ENCODE measurements around the gene MYH14.

MYH14 gene

DNA sequence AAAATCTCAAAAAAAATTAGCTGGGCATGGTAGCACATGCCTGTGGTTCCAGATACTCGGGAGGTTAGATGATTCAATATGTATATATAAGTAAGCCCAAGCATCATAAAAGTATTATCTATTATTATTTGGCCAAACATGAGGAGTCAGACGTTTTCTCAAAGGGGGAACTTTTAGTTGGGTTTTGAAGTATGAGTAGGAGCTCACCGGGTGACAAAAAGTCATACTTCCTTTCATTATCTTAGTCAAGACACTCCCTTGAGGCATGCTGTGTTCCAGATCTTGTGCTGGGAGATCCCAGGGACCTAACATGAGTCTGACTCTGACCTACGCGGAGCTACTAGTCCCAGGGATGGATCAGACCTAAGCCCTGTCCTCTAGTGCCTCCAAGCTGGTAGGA, 8.2 kb upstream of the MYH14 start:
- DNase-seq: no peak

DNA sequence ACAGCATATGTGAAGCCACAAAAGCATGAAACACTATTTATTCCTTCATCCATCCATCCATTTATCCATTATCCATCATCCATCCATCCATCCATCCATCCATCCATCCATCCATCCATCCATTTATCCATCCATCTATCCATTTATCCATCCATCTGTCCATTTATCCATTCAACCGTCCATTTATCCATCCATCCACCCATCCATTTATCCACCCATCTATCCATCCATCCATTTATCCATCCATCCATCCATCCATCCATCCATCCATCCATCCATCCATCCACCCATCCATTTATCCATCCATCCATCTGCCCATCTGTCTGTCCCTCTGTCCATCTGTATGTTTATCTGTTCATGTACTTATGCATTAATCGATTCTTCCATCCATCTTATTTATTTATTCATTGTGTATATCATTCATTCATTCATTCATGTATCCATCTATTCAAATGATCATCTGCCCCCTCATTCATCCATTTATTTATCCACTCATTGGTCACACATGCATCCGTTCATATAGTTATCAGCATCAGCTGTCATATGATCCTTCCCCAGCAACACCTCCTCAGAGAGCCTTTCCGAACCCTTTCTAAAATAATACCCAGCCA, 7.0 kb upstream of the MYH14 start:
- no peak for DNase-seq

DNA sequence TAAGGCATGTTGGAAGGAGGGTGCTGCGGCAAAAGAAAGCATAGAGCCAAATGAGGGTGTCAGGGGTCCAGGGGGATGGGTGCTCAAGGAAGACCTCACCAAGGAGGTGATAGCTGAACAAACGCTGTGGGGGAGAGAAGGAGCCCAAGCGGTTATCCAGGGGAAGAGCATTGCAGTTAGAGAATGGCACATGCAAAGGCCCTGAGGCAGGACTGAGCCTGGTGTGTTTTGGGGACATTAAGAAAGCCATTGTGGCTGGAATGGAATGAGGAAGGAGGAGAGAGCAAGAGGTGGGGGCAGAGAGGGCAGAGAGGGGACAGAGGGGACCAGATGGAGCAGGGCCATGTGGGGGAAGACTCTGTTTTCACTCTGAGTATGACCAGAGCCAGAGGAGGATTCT, 6.1 kb upstream of the MYH14 start:
- DNase-seq: no peak

DNA sequence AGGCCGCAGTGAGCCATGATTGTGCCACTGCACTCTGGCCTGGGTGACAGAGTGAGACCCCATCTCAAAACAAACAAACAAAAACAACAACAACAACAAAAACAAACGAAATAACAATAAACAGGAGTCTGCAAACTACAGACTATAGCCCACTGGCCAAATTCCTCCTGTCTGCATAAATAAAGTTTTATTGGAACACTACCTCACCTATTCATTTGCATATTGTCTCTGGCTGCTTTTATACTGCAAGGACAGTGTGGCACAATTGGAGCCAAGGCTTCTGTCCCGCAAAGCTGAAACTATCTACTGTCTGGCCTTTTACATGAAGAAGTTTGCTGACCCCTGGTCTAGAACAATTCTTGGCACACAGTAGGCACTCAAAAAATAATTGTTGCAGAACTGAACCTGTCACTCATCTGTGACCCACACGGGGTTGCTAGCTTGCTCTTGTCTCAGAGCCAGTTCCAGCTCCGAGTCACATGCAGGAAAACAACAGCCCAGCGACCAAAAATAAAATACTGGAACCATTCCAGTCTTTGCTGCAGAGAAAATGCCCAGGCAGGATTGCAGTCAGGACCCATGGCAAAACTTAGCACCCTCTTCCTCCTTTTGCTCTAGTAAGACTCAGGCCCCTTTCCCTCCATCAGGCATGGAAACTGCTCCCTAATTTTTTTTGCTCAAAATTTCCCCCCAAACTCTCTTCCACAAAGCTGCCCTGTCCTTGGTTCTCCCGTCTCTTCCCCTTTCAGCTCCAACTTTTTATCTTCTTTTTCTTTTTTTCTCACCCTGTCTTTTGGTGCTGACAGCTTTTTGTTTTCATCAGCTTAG, 4.8 kb upstream of the MYH14 start:
- DNase-seq: no peak

DNA sequence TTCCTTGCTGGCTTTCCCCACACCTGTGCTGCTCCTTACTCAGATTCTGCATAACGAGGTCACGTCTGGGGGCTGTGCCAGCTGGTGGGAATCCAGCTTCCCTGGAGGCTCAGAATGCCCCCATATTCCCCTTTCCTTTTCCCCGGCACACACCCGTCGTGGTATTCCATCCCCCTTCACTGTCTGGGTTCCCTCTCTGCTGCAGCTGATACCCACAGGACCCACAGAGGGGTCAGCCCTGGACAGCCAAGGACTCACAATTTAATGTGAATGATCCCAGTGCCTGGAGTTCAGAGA, 4.2 kb upstream of the MYH14 start:
- no peak for DNase-seq

DNA sequence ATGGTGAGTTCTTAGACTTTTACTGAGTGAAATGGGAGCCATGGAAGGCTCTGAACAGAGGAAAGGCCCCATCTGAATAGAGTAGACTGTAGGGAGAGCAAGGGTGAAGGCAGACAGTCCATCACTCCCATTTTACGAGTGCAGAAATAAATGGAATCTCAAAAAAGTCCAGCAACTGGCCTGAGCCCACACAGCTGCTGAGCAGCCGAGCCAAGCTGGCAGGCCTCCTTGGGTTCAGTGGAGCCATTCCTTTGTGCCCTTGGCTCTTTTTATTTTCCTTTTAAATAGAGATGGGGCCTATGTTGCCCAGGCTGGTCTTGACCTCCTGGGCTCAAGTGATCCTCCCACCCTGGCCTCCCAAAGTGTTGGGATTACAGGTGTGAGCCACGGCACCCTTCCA, 1.0 kb upstream of the MYH14 start:
- DNase-seq: no peak

DNA sequence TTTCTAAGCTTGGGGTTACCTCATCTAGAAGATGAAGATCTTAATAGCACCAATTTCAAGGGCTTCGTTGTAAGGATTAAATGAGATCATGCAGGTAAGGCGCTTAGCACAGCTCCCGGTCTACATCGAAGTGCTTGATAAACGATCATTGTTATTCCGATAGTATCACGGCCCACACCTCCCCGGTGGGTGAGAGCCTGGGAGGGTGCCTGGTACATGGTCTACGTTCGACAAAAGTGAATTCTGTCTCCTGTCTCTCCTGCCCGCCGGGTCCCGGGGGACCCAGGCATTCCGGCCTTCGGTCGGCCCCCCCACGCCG, 501 bp upstream of the MYH14 start:
- DNase-seq: no peak

DNA sequence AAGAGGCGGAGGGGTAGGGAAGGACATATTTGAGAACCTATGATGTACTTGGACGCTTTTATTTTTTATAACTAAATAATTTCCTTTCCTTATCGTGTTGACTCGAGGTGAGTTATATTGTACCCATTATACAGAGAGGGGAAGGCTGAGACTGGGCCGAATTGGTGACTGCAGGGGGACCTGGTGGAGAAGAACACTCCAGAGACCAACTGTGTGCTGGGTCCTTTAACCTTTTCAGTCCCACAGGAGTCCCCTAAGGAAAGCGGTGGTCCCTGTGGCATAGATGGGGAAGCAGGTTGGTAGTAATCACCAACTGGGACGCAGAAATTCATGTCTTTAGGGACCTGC, 633 bp downstream of the MYH14 start:
- DNase-seq: no peak

DNA sequence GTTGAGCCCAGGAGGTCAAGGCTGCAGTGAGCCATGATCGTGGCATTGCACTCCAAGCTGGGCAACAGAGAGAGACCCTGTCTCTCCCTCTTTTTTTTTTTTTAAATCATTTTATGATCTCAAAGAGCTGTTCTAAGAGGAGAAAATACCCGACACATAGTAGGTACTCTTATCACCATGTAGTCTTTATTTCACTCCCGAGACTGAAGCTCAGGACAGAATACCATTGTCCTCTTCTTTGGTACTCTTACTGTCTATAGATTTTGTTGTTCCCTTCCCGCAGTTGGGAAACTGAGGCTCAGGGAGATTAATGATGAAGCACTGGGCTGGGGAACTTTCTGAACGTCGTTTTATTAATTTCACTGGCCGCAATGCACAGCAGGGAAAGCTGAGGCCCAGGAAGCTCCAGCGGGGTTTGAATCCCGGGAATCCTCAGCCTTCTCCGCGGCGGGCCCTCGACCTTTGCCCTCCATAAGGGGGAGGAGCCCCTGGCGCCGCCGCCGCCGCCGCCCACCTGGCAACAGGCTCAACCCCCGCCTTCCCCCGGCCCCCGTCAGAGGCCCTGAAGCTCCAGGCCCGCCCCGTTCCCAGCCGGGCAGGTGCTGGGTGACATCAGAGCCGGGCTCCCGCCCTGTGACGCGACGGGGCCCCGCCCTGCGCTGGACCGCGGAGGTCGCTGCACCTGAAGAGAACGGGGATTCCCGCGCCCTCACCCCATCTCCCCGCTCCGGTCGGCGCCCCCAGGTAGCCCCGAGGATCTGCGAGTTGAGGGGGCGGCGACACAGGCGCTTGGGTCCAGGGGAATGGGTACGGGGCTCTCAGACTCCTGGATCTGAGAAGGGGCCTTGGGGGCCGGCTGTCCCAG, 1.6 kb downstream of the MYH14 start:
- DNase-seq: no peak

DNA sequence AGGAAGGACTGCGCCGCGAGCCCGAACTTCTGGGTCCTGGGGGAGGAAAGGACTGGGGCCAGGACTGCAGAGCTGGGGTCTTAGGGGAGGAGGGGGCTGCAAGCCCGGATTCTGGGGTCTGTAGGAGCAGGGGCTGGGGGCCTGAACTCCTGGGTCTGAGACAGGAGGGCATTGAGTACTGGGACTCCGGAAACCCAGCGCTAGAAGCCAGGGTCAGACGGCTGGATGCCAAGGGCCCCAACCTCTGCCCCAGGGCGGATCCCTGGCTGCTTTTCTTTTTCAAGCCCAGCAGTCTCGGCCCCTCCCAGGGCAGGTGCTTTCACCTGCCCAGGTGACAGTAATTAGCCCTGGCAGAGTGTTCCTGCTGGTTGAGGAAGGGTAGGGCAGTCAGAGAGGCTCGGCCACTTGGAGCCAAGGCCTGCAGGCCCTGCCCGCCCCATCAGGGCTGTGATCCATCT, 2.3 kb downstream of the MYH14 start:
- no peak for DNase-seq

DNA sequence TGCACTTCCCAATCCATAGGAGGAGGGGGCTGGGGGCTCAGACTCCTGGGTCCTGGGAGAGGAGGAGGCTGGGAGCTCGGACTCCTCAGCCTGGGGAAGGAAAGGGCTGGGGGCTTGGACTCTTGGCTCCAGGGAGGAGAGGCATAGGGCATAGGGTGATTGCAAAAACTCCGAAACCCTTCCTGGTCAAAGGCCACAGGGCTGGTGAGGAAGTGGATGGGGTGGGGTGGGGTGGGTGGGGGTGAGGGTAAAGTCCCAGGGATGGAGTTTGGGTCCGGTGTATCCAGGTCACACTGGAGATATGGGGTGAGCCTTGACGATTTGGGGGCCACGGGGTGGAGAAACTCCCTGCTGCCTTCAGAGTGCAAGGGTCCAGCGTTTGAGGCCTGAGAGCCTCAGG, 2.8 kb downstream of the MYH14 start:
- no peak for DNase-seq

DNA sequence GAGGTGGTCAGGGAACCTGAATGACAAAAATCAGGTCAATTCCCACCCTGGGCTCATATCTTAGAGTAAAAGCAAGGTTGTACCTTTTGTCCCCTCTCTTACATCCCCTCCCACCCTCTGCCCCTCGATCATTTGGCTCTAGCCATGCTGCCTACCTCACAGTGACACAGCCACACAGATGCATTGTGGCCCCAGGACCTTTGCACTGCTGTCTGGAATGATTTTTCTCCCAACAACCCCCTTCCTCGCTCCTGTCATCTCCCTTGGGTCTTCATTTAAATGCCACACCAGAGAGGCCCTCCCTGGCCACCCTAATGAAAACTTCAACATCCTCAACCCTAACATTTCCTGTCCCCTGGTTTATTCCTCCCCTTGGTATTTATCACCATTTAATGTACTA, 4.3 kb downstream of the MYH14 start:
- DNase-seq: no peak

DNA sequence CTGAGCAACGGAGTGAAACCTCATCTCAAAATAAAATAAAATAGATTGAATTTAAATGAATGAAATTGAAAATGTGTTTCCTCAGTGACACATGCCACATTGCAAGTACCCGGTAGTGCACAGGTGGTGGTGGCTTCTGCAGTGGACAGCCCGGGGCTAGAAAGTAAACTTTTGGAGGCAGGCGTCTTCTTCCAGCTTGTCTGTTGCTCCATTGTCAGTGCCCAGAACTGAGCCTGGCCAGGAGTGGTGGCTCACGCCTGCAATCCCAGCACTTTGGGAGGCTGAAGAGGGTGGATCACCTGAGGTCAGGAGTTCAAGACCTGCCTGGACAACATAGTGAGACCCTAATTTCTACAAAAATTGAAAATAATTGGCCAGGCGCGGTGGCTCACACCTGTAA, 5.7 kb downstream of the MYH14 start:
- DNase-seq: no peak

DNA sequence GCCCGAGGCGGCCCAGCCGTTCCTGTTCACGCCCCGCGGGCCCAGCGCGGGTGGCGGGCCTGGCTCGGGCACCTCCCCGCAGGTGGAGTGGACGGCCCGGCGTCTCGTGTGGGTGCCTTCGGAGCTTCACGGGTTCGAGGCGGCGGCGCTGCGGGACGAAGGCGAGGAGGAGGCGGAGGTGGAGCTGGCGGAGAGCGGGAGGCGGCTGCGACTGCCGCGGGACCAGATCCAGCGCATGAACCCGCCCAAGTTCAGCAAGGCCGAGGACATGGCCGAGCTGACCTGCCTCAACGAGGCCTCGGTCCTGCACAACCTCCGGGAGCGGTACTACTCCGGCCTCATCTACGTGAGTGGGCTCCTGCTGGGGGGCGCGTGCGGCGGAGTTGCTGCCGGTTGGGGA, 7.0 kb downstream of the MYH14 start:
- DNase-seq: no peak

DNA sequence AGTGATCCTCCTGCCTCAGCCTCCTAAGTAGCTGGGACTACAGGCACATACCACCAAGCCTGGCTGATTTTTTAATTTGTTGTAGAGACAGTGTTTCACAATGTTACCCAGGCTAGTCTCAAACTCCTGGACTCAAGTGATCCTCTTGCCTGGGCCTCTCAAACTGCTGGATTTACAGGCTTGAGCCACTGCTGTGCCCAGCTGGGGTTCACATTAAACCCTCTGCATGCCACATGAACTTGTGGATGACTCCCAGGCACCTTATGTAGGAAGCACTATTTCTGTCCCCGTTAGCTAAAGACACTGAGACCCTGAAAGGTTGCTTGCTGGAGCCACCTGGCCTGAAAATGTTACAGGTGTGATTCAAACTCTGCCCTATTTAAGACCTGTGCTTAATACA, 10.5 kb downstream of the MYH14 start:
- no peak for DNase-seq

DNA sequence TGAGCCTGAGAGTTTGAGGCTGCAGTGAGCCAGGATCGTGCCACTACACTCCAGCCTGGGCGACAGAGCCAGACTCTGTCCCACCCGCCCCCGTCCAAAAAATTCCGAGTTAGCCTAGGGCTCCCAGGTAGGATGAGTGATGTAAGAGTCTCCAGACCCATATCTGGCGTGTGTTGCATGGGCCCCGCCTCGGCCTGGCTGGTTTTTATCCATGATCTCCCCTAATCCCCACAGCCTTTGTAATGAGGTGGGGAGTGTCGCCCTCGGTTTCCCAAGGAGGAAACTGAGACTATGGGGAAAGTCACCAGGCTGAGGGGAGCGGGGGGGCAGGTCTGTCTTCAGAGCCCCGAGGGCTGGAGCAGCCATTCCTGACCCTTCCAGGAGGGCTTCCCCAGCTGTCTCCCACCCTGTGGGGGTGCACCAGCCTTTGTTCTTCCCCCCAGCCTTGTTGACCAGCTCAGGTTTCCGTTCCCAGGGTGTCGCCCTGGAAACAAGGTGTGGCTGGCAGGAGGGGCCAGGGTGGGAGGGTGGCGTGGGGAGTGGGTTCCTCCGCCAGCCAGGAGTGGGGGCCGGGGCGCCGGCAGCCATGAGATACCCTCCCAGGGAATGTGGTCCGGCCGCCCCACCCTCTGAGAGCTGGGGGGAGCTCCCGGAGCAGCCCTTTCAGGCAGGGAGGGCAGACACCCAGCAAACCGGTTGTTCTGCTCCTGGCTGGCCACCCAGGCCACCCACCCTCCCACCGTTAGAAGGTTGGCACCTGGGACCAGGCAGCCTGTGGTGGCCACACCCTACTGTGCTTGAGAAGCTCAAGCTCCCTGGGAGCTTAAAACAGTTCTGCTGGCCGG, 11.5 kb downstream of the MYH14 start:
- DNase-seq: no peak

DNA sequence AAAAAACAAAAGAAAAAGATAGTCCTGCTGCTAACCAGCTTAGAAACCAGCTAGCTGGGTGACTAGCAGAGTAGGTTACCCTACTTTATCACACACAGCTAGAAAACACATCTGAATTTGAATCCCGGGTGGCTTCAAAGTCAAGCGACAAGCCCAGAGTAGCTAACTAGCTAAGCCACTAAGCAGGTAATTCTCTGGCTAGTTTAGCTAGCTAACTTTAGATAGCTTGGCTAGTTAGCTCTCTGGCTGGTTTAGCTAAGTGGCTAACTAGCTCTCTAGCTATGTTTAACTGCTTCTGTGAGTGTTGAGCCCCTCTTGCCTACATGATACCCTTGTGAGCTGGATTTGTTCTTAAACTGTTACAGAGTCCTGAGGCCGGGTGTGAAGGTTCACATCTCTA, 12.4 kb downstream of the MYH14 start:
- DNase-seq: no peak

DNA sequence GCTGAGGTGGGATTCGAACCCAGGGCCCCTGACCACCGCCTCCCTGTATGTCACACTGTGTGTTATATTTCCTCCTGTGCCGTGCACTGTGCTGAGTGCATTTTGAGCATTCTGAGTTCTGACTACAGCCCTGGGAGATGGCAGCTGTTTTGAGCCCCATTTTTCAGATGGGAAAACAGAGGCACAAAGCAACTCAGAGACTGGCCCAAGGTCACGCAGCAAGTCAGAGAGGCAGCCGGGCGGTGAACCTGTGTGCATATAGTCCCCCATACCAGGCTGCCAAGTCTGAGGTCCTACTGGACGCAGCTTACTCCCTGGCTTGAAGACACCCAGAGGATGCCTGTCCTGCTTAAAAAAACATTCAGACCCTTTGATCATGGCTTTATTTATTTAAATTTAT, 17.7 kb downstream of the MYH14 start:
- no peak for DNase-seq

DNA sequence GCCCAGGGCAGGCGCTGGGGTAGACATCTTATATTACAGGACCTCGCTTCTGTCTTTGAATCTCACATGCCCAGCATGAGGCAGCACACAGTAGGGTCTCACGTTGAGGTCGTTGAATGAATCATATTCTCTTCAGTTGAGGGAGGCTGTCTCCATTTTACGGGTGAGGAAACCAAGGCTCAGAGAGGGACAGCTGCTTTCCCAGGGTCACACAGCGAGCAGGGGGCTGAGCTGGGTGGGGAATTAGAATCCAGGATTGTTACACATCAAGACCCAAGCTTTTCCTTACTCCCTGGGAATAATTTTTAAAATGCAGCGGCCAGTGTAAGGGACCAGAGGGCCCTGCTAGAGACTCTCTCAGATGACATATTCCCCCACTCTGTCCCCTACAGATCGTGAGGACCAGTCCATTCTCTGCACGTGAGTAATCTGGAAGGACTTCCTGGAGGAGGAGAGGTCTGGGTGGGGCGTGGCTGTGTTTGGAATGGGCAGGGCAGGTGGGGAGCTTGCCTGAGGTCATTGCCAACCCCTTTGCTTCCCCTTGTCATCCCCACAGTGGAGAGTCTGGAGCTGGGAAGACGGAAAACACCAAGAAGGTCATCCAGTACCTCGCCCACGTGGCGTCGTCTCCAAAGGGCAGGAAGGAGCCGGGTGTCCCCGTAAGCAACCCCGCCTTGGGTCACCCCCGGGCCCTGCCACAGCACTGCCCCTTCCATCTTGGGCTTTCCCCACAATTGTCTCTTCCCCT, 19.4 kb downstream of the MYH14 start:
- DNase-seq: no peak

DNA sequence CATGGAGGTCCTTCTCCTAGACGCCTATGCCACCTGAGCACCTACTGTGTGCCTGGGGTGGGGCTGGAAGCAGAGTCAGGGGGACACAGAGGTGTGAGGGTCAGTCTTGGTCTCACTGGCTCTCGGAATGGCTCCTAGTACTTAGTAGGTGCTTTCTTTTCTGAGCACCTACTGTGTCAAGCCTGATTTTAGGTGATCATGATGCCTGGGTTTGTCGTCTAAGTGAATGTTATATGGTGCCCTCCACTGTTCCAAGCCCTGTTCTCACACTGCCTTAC, 20.0 kb downstream of the MYH14 start:
- no peak for DNase-seq

DNA sequence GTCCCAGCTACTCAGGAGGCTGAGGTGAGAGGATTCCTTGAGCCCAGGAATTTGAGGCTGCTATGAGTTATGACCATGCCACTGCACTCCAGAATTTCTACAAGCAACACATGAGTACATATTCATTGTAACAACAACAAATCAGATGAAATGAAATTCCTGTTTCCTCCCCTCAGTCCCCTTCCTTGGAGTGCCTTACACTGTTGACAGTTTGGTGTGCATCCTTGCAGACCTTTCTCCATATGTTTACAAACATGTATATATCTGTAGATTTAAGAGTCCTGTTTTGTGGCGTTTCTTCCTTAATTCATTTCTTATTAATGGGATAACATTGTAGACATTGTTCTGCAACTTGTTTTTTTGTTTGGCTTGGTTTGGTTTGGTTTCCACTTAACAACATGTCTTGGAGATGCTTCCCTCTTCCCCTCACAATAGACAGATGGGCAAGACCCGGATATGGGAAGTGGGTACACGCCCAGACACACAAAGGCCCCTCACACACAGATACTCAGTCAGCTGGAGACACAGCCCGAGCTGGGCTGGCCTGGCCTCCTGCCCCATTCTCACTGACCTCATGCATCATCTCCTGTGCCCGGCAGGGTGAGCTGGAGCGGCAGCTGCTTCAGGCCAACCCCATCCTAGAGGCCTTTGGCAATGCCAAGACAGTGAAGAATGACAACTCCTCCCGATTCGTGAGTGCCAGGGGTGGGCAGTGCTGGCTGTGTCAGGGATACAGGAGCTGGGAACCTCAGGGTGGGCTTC, 21.7 kb downstream of the MYH14 start:
- DNase-seq: no peak

DNA sequence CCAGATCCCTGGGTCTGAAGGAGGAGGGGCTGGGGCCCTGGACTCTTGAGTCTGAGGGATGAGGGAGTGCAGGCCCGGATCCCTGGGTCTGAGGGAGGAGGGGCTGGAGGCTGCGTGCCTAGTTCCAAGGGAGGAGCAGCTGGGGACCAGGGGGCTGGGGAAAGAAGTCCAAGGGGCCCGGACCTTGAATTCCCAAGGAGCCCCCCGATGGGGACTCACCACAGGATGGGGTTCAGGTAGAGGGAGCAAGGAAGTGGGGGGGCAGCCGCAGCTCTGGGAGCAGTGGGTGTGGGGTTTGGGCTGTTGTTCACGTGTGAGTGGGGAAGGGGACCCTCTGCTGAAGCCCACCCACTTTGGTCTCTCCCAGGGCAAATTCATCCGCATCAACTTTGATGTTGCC, 23.1 kb downstream of the MYH14 start:
- no peak for DNase-seq
